Skeletal muscle satellite cell (primary cell): ENCODE measurements around the gene TMPRSS9.

Experiments used
- H3K27me3 ChIP-seq: 2 replicates; pipeline ENCODE4 v1.7.0; 2013; ENCODE audit warnings: low read length; ENCODE audit not compliant: control insufficient read depth, insufficient read depth
- H3K36me3 ChIP-seq: 2 replicates; pipeline ENCODE4 v1.7.0; 2013; ENCODE audit warnings: mild to moderate bottlenecking, control low read depth, low read length; ENCODE audit not compliant: insufficient read depth
- H3K4me1 ChIP-seq: 2 replicates; pipeline ENCODE4 v1.7.0; 2013; ENCODE audit warnings: low read length; ENCODE audit not compliant: control insufficient read depth, insufficient read depth
- H3K4me2 ChIP-seq: 2 replicates; pipeline ENCODE4 v1.7.0; 2013; ENCODE audit warnings: mild to moderate bottlenecking, low read length
- H3K4me3 ChIP-seq: 2 replicates; pipeline ENCODE4 v1.7.0; 2013; ENCODE audit warnings: low read length
- H3K9ac ChIP-seq: 2 replicates; pipeline ENCODE4 v1.7.0; 2013; ENCODE audit warnings: mild to moderate bottlenecking, low read depth, low read length, moderate library complexity
- H3K9me3 ChIP-seq: replicated peaks from 2 replicates; pipeline ENCODE4 v1.7.0; 2013; ENCODE audit warnings: mild to moderate bottlenecking, control low read depth, low read length

TMPRSS9 gene

DNA sequence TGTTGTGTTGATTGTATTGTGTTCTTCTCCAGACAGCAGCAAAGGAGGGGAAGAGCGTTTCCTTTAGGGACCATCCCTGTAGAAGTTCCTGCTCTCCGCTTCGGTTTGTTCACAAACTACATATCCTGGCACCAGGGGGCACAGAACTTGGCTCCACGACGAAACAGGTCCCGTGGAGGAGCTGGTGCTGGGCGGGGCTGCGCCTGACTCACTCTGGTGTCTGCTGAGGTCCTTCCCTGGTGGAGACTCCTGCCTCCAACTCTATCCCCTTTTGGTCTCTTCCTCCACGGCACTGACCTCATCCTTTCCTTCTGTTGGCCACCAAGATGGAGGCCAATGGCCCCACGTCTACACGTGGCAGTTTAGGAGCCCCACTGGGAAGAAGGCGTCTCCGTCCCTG is 14.7 kb downstream of the TMPRSS9 start:
- Histone ChIP-seq H3K4me3 (no peak overlapping the region), H3K4me2 (no peak overlapping the region), H3K9me3 (no peaks in the 10 kb centered on the region), H3K27me3 (peaks cover 2% of the 10 kb centered on the region), H3K4me1 (peaks cover 3% of the 10 kb centered on the region), H3K9ac (no peak overlapping the region), H3K36me3 (no peaks in the 10 kb centered on the region)

DNA sequence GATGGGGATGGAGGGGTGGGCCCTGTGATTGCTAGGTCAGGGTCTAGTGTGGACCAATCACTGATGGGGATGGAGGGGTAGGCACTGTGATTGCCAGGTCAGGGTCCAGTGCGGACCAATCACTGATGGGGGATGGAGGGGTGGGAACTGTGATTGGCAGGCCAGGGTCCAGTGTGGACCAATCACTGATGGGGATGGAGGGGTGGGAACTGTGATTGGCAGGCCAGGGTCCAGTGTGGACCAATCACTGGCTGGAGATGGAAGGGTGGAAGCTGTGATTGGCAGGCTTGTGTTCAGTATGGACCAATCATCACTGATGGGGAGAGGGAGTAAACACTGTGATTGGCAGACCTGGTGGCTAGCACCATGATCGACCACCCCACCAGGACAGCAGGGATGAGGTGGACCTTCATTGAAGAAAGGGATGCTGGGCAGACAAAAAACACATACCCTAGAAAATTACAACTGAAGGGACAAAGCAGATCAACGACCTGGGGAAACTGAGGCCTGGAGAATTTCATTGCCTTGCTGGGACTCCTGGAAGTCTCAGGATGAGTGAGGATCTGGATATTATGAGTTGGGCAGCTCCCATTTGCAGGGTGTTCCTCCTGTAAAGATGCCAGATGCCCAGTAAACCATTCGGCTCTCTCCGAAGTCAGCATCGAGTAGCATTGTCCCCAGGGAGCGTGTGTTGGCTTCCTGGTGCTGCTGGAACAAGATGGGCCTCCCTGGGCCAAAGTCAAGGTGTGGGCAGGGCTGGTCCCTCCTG is 15.5 kb downstream of the TMPRSS9 start:
- H3K4me3 ChIP-seq = no peak overlapping the region
- H3K9ac ChIP-seq = no peak overlapping the region
- peaks cover 2% of the 10 kb centered on the region for H3K27me3 ChIP-seq
- no peak overlapping the region for H3K4me2 ChIP-seq
- H3K4me1 ChIP-seq = peaks cover 3% of the 10 kb centered on the region
- peaks cover 1% of the 10 kb centered on the region for H3K9me3 ChIP-seq
- H3K36me3 ChIP-seq = no peaks in the 10 kb centered on the region

GRCh38 chr19:2376784-2377519 is 16.9 kb downstream of the TMPRSS9 start:
- peaks cover 2% of the 10 kb centered on the region for H3K27me3 ChIP-seq
- H3K4me3 ChIP-seq = no peak overlapping the region
- no peak overlapping the region for H3K4me2 ChIP-seq
- peaks cover 4% of the 10 kb centered on the region for H3K9me3 ChIP-seq
- no peak overlapping the region for H3K9ac ChIP-seq
- peaks cover 3% of the 10 kb centered on the region for H3K4me1 ChIP-seq
- no peaks in the 10 kb centered on the region for H3K36me3 ChIP-seq

DNA sequence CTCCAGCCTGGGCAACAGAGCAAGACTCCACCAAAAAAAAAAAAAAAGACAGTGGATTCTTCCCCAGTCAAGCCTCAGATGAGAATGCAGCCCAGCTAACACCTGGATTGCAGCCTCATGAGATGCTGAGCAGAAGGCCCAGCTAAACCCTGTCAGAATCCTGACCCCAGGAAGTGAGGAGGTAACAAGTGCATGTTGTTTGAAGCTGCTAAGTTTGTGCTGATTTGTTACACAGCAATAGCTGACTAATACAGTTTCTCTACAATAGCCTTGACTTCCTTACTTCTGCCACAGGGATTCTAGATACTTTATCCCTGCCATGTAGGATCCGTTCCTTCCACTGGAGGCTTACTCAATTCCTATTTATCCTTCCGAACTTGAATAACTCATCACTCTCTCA is 20.5 kb downstream of the TMPRSS9 start:
- no peak overlapping the region for H3K9ac ChIP-seq
- no peaks in the 10 kb centered on the region for H3K36me3 ChIP-seq
- no peak overlapping the region for H3K4me2 ChIP-seq
- H3K4me1 ChIP-seq = peaks cover 16% of the 10 kb centered on the region
- H3K4me3 ChIP-seq = no peak overlapping the region
- peaks cover 2% of the 10 kb centered on the region for H3K27me3 ChIP-seq
- peaks cover 4% of the 10 kb centered on the region for H3K9me3 ChIP-seq

DNA sequence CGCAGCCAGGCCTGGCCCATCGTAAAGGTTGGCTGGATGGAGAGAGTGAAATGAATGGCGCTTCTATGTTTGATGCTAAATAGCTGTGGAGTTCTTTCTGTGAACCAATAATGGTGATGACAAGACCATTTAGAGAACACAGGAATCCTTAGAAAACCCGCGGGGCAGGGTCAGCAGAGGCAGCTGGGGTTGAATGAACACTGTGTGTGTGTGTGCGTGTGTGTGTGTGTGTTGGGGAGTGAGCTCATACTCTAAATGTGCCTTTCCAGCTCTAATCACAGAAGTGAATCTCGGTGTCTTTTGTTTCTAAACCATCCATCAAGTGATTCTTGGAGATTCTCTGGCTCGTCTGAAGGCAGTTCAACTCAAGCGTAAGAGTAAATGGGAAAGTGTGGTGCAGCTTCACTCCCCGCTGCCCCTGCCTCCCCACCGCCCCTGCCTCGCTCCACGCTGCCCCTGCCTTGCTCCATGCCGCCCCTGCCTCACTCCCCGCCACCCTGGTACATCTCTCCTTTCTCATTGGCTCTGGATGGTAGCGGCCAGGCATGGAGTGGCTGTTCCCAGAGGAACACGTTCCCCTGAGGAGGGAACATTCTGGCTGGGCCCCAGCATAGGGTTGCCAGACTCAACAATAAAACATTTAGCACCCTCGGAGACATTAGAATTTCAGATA is 21.2 kb downstream of the TMPRSS9 start:
- Histone ChIP-seq H3K4me2 (no peak overlapping the region), H3K36me3 (no peaks in the 10 kb centered on the region), H3K9ac (no peak overlapping the region), H3K4me1 (peaks cover 16% of the 10 kb centered on the region), H3K27me3 (peaks cover 2% of the 10 kb centered on the region), H3K9me3 (peaks cover 4% of the 10 kb centered on the region), H3K4me3 (no peak overlapping the region)

GRCh38 chr19:2382530-2383222 is 22.6 kb downstream of the TMPRSS9 start:
- H3K9ac ChIP-seq = no peak overlapping the region
- H3K4me2 ChIP-seq = no peak overlapping the region

GRCh38 chr19:2385053-2385721 is 25.1 kb downstream of the TMPRSS9 start:
- peak overlapping the region; percentile 3 for H3K4me3 ChIP-seq
- H3K9me3 ChIP-seq = peaks cover 4% of the 10 kb centered on the region
- H3K4me1 ChIP-seq = peaks cover 13% of the 10 kb centered on the region
- H3K4me2 ChIP-seq = peak overlapping the region; percentile 50
- no peak overlapping the region for H3K9ac ChIP-seq
- peaks cover 20% of the 10 kb centered on the region for H3K27me3 ChIP-seq
- H3K36me3 ChIP-seq = no peaks in the 10 kb centered on the region

More at GRCh38 chr19:2382530-2383222, 22.6 kb downstream of the TMPRSS9 start:
- Histone ChIP-seq H3K36me3 (no peaks in the 10 kb centered on the region), H3K27me3 (peaks cover 4% of the 10 kb centered on the region), H3K4me3 (no peak overlapping the region), H3K4me1 (peaks cover 13% of the 10 kb centered on the region), H3K9me3 (peaks cover 4% of the 10 kb centered on the region)

DNA sequence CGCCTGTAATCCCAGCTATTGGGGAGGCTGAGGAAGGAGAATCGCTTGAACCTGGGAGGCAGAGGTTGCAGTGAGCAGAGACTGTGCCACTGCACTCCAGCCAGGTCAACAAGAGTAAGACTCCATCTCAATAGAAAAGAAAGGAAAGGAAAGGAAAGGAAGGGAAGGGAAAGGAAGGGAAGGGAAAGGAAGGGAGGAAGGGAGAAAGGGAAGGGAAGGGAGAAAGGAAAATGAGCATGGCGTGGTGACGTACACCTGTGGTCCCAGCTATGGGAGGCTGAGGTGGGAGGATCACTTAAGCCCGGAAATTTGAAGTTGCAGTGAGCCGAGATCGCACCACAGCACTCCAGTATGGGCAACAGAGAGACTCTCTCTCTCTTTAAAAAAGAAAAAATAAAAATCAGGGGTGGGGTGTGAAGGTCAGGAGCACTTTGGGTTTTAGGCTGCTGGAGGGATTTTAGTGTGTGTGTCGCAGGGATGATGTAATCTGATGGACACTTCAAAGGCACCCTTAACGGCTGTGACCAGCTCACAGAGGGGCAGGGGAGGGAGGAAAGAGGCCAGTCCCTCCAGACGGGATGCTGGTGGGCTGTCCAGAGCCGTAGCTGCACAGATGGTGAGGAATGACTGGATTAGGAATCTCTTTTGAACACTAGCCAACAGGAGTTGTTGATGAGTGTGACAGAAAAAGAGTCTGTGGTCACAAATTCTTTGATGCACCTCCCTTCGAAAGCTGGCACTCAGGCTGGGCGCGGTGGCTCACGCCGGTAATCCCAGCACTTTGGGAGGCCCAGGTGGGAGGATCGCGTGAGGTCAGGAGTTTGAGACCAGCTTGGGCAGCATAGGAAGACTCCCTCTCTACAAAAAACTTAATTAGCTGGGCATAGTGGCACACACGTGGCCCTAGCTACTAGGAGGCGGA is 27.6 kb downstream of the TMPRSS9 start:
- Histone ChIP-seq H3K4me3 (no peak overlapping the region), H3K4me2 (no peak overlapping the region), H3K27me3 (peaks cover 20% of the 10 kb centered on the region), H3K9me3 (no peaks in the 10 kb centered on the region), H3K36me3 (no peaks in the 10 kb centered on the region), H3K4me1 (peaks cover 13% of the 10 kb centered on the region), H3K9ac (no peak overlapping the region)

DNA sequence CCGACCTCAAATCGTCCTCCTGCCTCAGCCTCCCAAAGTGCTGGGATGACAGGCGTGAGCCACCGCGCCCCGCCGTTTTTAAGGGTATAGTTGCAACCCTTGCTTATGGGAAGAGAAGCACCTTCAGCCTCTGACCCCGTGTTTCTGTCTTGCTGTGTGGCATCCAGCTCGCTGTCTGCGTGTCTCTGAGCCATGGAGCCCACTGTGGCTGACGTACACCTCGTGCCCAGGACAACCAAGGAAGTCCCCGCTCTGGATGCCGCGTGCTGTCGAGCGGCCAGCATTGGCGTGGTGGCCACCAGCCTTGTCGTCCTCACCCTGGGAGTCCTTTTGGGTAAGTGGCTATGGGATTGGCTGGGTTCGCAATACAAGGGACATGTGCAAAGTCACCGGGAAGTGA is 29.5 kb downstream of the TMPRSS9 start:
- H3K9me3 ChIP-seq = no peaks in the 10 kb centered on the region
- H3K4me1 ChIP-seq = peaks cover 5% of the 10 kb centered on the region
- H3K4me3 ChIP-seq = no peak overlapping the region
- H3K36me3 ChIP-seq = no peaks in the 10 kb centered on the region
- H3K9ac ChIP-seq = no peak overlapping the region
- H3K27me3 ChIP-seq = peaks cover 20% of the 10 kb centered on the region
- no peak overlapping the region for H3K4me2 ChIP-seq

DNA sequence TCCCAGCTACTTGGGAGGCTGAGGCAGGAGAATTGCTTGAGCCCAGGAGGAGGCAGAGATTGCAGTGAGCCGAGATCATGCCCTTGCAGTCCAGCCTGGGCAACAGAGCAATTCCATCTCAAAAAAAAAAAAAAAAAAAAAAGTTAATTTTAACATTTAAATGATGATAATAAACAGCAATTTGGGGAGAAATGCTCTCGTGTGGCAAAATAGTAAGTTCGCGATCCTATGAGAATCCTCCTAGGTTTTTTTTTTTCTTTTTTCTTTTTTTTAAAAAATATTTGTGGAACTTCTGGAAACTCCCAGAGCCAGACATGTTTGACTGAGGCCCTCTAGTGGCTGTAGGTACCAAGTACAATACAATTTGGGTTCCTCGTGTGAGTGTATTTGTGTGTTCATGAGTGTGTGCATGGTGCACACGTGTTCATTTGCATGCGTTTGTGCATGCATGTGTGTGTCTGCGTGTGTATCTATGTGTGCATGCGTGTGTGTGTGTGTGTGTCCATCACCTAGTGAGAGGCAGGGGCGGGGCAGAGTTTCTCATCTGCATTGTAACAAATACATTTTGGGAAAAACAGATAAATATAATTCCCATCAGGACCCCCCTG is 31.2 kb downstream of the TMPRSS9 start:
- Histone ChIP-seq H3K4me3 (no peak overlapping the region), H3K9me3 (no peaks in the 10 kb centered on the region), H3K9ac (no peak overlapping the region), H3K36me3 (no peaks in the 10 kb centered on the region), H3K4me1 (no peaks in the 10 kb centered on the region), H3K4me2 (no peak overlapping the region), H3K27me3 (peaks cover 24% of the 10 kb centered on the region)
